NCI-H446 treated with DMSO at 0.1 percent for 48 hours (cell line): Measurements from ENCODE around the gene SAMD14.
A peak's percentile ranks its signal among the peaks of the same experiment; 100 is the strongest.

ENCODE experiments used
- DNase-seq: peaks from one replicate; lab custom pipeline; 2025; lab: John Stamatoyannopoulos, UW

Gene SAMD14

DNA sequence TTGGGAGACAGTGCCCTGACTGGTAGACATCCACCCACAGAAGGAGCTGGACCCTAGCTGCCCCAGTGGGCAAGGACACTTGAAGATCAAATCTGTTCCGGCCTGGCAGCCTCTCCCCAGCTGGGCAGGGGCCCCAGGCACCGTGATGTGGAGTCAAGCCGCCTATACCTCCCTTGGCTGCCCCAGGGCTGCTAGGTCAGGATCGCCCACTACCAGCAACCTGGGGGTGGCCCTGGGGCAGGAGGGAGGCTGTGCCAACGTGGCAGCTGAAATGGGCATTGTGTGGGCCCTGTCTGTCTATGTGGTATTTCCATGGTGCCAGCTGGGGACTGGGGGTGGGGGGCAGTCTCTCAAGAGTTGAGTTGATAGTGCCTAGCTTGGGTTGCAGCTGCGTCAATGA lies 33.9 kb downstream of the SAMD14 start:
- no peak for DNase-seq

DNA sequence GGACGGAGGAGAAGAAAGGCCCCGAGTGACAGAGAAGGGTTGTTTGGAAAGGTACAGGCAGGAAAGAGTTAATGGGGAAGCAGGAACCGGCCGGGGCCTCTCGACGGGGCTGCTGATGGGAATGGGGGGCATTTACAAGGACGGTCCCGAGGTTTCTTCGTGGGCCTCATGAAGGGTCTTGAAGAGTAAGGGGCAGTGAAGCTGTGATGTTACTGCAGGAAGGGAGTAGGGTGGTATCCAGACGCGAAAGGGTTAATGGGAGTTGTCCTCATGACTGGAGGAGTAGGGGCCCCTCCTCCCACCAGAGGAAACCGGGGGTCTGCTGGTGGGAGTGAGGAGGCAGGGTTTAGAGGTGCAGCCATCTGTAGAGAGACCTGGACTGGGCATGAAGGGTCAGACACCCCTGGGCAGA lies 34.3 kb downstream of the SAMD14 start:
- DNase-seq: no peak

DNA sequence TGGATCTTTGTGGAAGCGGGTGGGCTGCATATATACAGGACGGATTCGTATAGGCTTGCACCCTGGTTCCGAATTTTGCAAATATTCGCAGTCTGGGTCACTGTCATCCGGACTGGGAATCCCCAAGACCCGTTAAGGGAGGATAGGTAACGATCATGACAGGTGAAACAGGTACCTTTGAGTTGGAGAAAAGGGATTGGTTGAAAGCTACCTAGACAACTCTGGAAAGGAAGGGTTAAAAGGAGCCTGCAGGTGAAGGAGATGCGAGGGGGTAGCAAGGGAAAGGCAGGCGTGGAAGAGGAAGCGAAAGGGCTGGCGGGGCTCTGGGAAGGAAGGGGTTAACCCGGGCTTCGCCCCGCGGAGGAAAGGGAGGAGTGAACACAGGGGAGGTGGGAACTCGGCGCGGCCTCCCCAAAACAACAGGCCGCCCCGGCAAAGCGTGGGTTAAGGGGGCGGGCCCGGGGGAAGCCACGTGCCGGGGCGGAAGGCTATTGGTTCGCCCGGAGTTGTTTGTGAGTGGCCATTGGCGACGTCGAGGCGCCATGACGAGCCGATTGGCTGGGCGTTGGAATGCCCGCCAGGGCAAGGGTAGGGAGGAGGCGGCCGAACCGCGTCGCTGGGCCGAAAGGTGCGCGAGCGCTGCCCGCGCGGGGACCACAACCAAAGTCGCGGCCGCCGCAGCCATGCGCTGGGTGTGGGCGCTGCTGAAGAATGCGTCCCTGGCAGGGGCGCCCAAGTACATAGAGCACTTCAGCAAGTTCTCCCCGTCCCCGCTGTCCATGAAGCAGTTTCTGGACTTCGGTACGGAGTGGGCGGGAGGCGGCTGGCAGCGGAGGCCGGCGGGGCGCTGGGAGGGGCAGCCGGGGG lies 35.0 kb downstream of the SAMD14 start, which contains the start of gene PDK2:
Gene PDK2 (plus strand): TSS at position 599 of the 867 bp plus-strand sequence. CDS start 85 bp downstream, at position 684.
- DNase-seq: peak; percentile 85

DNA sequence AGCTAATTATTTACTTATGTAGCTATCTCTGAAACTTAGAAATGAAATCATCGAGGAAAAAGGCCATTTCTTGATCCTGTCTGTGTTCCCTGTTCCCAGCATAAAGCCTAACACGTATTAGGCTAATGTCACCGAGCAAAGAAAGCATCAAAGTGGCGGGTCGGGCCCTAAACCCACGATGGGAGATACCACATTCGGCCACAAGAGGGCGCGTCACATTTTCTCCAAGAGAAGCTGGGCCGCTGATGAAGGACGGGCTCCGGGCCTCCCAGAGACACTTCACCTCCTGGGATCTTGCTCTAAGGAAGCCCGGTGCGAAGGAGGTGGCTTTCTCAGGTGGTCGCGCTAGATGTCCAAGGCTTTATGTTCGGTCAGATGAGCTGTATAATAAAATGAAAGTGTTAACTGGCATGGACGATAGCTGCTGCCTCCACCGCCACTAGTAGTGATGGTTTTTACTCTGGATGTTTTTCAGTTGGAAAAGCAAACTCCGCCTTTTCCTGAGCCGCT lies 35.7 kb downstream of the SAMD14 start:
- peak; percentile 52 for DNase-seq

DNA sequence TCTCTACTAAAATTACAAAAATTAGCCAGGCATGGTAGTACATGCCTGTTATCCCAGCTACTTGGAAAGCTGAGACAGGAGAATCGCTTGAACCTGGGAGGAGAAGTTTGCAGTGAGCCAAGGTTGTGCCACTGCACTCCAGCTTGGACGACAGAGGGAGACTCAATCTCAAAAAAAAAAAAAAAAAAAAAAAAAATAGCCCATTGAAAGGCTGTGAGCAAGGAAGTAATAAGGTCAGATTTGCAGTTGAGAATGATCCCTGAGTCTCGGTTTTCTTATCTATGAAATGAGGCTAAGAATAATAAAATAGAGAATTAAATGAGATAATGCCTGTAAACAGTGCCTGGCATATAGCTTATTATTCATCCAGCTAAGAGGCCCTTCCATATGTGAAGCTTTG lies 36.2 kb downstream of the SAMD14 start:
- no peak for DNase-seq

DNA sequence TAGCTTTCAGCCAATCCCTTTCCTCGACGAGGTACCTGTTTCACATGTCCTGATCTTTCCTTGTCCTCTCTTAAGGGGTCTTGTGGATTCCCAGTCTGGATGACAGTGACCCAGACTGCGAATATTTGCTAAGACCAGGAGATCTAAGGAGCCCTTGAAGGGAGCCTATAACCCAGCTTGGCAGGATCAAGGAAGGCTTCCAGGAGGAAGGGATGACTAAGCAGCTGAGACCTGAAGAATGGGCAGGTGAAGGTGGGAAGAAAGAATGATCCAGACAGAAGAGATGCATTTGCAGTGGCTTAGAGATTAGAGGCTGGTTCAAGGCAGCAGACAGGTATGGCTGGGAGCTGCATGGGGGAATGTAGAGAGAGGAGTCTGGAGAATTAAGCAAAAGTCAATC lies 36.7 kb downstream of the SAMD14 start:
- DNase-seq: no peak

DNA sequence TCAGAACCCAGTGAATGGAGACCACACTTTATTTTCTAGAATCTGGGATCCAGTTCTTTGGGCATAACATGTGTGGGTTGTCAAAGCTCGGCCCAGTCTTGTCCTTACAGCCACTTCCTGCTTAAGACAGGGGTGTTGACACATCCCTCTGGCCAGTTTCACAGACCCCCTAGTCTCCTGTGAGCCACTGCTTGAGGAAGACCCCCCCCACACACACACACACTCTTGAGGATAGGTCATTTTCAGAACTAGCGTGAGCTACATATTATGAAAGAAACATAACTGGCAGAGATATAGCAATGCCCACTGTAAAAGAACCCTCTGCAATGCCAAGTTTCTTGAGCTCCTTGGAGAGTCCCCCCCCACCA lies 38.1 kb downstream of the SAMD14 start:
- DNase-seq: no peak

DNA sequence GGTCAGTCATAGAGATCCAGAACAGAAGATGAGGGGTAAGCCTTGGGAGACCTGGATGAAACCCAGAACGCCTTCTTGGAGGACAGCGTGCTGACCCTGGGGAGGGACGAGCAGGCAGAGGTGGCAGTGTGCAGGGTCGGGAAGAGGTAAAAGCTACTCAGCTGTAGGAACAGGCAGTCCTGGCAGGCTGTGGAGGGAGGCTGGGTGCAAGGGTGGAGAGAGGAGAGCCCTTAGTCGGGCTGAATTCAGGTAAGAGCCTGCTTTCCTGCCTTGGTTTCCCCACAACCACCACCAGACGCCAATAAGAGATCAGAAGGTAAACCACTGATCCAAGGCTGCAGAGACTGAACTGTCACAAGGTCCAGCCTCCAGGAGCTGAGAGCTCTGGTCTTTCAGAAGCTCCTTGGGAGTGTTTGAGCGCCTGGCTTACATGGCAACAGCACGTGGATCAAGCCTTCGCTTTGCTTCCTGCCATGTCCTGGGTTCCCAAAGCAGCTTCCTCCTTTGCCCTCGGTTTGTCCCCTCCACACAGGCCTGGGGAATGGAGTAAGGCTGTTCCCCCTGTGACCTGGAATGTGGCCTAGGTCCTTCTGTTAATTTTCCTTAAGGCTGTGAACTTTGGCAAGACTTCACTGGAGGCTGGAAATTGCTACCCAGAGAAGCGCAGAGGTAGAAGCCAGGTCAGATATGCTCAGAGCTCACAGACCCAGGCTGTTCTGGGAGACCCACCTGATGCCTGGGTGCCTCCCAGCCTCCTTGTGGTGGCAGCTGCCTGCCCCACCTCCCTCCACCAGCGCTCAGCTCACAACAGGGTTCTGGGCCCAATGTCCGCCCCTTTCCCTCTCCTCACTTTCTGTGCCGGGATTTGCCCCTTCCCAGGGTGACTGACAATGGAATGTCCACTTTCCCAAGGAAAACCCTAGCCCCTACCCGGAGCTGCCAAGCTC lies 38.7 kb downstream of the SAMD14 start:
- no peak for DNase-seq

DNA sequence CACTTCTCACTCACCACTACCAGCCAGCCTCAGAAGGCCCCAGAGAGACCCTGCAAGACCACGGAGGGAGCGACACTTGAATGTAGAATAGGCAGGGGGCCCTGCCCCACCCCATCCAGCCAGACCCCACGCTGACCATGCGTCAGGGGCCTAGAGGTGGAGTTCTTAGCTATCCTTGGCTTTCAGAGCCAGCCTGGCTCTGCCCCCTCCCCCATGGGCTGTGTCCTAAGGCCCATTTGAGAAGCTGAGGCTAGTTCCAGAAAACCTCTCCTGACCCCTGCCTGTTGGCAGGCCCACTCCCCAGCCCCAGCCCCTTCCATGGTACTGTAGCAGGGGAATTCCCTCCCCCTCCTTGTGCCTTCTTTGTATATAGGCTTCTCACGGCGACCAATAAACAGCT lies 39.9 kb downstream of the SAMD14 start:
- DNase-seq: no peak

DNA sequence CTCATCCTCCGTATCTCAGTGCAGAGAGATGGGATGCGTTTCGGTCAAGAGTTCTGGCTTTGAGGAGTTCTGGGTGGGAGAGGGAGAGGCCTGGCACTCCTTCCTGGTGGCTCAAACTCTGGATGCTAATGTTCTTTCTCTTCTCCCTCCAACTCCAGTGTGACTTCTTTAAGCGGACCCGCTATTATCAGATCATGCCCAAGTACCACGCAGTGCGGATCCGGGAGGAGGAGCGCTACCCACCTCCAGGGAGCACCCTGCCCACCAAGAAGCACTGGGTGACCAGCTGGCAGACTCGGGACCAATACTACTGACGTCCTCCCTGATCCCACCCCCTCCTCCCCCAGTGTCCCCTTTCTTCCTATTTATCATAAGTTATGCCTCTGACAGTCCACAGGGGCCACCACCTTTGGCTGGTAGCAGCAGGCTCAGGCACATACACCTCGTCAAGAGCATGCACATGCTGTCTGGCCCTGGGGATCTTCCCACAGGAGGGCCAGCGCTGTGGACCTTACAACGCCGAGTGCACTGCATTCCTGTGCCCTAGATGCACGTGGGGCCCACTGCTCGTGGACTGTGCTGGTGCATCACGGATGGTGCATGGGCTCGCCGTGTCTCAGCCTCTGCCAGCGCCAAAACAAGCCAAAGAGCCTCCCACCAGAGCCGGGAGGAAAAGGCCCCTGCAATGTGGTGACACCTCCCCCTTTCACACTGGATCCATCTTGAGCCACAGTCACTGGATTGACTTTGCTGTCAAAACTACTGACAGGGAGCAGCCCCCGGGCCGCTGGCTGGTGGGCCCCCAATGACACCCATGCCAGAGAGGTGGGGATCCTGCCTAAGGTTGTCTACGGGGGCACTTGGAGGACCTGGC lies 40.8 kb downstream of the SAMD14 start:
- DNase-seq: no peak

DNA sequence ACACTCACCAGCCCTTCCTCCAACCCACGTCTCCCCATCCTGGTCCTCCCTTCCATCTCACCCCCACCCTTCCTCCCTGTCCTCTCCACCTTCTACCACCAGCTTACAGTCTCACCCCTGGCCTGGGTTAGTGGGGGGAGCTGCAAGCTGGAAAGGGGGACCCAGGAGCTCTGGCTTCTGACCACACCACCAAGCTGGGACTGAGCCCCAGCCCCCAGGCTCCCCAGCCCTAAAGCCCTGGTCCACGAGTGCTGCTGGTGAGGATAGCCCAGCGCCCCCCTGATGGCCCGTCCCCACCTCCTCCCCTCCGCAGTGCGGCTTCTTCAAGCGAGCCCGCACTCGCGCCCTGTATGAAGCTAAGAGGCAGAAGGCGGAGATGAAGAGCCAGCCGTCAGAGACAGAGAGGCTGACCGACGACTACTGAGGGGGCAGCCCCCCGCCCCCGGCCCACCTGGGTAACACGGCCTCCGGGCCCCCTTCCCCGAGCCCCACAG lies 42.0 kb downstream of the SAMD14 start:
- DNase-seq: no peak

DNA sequence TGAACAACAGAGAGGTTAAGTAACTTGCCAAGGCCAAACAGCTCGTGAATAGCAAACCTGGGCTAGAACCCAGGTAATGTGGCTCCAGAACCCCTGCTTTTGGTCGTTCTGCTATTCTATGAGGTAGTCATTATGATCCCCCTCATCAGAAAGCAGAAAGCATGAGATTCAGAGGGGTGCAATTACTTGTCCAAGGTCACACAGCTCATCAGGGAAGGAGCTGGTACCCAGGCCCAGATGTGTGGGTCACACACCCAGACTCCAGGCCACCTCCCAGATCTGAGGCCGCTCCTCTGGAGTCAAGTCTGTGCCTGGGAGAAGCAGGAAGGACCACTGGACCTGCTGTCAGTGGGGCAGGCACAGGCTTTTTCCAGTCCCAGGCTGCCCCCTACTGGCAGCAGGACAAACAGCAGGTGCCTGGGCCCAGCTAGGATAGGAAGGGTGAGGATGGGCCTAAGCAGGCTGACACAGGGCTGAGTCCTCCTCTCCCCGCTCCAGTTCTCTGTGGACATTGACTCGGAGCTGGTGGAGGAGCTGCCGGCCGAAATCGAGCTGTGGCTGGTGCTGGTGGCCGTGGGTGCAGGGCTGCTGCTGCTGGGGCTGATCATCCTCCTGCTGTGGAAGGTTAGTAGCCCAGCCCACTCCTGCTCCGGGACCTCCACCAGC lies 42.6 kb downstream of the SAMD14 start:
- DNase-seq: no peak

DNA sequence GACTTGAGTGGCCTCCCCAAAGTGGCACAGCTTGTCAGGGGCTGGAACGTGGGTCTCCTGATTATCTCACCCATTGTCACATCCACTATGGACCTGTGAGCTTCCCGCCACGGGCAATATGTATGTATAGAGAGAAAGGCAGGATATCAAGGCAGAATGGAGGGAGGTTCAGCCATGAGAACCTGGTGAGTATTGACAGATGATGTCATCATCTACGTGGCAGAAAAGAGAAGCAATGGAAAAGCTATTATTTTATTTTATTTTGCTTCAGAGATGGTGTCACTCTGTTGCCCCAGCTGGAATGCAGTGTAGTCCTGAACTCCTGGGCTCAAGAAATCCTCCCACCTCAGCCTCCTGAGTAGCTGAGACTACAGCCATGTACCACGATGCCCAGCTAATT lies 48.2 kb downstream of the SAMD14 start:
- DNase-seq: no peak

DNA sequence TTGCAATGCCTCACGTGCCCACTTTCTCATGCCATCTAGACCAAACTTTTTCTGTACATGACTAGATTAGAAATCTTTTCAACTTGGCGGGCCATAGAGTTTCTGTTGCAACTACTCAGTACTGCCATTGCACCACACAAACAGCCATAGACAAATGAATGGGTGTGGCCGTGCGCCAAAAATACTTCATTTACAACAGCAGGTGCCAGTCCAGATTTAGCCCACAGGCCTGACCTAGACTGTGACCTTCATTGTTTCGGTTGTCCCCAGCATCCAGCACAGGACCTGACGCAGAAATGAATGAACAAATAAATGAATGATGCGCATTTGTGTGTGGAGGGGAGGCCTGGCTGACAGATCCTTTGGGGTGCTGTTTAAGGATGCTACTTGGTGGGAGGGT lies 49.1 kb downstream of the SAMD14 start:
- no peak for DNase-seq

DNA sequence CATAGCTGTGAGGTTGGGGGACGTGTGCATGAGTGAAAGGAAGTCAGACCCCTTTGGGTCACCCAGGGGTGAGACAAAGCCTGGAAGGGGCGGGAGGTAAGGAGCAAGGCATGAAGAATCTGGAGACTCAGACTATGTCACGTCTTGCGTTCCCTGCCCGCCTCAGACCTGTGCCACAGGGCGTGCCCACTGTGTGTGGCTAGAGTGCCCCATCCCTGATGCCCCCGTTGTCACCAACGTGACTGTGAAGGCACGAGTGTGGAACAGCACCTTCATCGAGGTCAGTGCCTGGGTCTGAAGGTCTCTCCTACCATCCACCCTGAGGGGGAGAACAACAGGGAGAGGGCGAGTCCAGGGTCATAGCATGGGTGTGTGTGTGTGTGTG lies 49.9 kb downstream of the SAMD14 start:
- no peak for DNase-seq

DNA sequence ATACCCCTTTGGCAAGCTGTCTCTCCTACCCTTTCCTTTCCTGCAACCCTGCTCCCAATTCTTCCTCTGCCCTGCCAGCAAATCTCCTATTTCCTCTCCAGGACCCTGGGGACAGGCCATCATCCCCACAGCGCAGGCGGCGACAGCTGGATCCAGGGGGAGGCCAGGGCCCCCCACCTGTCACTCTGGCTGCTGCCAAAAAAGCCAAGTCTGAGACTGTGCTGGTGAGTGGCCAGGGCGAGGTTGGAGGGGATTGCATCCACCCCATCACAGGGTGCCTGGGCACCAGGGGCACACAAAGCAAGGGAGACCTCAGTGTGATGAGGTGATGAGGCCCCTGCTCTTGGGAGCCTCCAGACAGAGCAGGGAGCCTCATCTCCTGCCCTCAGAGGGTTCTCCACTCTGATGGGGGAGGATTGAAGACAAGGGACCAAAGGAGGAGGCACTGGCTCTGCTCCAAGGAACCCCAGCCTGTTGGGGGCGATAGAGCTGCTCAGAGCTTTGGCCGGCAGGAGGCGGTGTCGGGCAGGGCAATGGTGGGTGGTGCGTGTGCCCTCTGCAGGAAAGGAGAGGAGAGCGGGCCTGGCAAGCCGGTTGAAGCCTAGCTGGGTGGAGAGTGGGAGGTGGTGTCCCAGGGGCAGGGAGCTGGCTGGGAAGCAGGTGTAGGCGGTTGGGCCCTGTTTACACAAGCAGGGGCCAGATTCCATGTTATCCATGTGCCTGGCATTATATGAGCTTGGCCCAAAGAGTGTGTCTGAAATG lies 50.4 kb downstream of the SAMD14 start:
- no peak for DNase-seq

DNA sequence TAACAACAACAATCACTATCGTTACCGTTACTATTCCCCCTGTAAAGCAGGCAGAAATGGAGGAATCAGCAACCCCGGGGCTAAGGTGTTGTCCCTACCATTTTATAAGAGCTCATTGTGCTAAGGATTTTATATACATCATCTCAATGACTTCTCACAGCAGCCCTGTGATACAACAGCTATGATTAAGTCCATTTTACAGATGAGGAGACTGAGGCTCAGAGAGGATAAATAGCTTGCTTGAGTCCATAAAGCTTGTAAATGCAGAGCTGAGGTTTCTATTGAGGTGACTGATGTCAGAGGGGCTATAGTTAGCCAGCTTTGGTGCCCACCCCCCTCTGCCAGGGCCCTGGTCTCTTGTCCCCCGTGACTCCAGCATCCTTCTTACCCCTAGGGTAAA lies 51.5 kb downstream of the SAMD14 start:
- DNase-seq: no peak

DNA sequence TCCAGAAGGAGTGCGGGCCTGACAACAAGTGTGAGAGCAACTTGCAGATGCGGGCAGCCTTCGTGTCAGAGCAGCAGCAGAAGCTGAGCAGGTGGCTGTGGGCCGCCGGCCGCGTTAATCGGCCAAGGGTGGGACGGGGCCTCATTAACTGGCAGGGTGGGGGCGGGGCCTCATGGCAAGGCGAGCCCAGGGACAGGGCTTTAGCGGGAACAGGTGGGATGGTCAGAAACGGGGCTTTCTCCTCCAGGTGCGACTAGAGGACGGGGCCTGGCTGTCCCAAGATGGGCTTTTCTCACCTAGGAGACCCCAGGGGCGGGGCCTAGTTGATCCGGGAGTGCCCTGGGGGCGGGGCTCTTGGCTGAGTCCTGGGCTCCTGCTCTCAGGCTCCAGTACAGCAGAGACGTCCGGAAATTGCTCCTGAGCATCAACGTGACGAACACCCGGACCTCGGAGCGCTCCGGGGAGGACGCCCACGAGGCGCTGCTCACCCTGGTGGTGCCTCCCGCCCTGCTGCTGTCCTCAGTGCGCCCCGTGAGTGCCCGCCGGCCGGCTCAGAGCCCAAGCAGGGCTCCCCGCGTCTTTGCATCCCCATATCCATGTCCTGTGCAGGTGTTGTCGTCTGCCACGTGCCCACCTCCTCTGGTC lies 53.2 kb downstream of the SAMD14 start:
- no peak for DNase-seq

DNA sequence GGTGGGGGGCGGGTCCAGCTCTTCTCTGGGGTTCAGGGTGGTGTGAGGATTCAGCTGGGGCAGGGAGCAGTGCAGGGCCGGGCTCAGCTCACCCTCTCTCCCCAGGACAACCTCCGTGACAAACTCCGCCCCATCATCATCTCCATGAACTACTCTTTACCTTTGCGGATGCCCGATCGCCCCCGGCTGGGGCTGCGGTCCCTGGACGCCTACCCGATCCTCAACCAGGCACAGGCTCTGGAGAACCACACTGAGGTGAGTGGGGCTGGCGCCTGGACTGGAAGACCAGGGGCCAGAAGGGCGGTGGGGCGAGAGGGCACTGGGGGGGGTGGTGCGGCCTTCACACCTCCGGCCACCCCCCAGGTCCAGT lies 53.8 kb downstream of the SAMD14 start:
- no peak for DNase-seq
